GM21576 (cell line): Measurements from ENCODE around the gene LEO1.

ENCODE experiments used
- ATAC-seq: cut with Tn5 transposase; IDR thresholded peaks from one replicate; pipeline ENCODE4 v1.9.1; 2021; ENCODE audit warnings: mild to moderate bottlenecking, moderate library complexity; ENCODE audit not compliant: unreplicated experiment

The LEO1 gene

DNA sequence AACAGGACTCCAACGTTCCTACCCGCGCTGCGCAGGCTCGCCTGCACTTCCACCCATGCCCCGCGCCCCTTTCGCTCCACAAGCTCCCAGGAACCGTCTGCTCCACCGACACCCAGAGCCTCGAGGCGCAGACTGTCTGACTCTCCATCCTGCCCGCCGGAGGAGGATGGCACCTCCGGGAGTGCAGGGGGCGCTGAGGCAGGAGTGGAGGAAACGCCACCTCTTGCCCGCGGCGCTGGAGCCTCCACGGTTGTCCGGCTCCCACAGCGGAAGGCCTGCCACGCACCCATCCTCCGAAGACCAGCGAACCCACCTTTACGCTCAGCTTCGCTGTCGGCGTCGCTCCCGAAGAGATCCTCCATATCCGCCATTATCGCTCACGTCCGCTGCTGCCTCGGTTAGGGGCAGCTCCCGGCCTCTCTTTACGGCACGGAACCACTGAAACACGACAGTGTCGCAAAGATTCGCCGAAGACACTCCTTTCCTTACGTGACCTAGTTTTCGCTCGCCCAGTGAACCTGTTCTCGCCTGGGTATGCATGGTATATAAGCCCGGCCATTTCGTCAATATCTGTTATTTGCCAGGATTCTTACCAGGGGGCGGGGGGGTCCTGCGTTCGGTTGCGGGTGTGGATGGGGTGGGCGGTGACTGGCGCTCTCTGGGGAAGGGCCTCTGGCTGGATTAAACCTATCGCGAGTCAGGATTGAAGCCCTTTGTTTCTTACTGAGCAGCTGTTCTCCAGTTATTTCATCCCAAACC, at the start of gene LEO1:
TSS of gene LEO1 (minus strand) at position 404 of the 759 bp plus-strand sequence. CDS start at position 371, 33 bp downstream.
- peak; percentile 81 for ATAC-seq

DNA sequence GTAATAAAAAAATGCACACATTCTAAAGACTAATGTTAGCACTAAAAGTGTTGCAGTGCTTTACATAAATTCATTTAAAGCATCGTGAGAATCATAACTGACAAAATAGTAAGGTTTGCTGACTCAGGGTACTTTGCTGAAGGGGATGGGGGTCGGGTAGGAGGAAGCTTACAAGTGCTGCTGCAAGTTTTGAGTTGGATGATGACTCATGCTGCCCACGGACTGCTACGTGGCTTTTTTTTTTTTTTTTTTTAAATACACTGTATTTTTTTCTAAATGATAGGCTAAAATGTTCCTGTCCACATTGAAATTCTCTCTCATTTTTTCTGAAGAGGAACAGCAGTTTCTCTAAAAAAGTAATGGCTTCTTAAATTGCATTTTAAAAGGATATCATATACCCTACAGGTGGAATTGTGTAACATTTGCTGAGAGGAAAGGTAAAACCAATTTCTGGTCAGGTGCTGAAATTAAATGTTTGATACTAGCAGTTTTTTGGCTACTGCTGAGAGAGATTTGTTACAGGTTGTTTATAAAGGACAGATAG, 49.6 kb upstream of the LEO1 start:
- no peak for ATAC-seq

DNA sequence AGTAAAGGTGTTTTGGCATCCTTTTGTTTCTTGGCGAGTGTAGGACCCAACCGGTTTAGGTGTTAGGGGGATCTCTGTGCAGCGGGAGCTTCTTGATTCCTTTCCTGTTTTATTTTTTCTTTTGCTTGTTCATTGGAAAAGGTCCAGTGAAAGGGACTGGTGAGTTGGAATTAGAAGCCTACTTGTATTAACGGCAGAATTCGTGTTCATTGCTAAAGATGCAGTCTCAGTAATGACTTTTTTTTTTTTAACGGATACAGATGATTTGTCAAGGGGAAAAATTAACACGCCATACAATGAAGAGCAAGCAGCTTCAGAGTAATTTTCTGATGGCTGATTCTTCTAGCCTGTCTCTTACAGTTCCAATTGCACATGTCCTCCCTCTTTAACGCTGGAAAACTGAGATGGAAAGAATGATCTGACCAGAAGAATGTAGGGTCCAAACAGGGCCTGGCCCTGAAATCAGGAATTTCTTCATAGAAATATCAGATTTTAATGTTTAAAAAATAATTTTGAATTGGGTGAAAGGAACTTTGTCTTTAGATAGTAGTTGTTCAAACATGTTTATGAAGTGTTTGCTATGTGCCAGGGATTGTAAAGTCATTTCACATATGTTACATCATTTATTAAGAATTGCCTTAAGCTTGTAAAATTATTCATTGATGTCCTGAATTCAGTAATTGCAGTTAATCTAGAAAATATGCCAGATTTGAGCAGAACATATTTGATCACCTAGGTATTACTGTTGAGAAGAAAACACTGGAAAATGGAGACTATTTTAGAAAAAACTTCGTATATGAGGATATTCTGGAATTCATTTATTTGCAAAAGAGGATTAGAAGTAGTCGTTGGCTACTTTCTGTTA, 48.9 kb upstream of the LEO1 start:
- no peak for ATAC-seq

DNA sequence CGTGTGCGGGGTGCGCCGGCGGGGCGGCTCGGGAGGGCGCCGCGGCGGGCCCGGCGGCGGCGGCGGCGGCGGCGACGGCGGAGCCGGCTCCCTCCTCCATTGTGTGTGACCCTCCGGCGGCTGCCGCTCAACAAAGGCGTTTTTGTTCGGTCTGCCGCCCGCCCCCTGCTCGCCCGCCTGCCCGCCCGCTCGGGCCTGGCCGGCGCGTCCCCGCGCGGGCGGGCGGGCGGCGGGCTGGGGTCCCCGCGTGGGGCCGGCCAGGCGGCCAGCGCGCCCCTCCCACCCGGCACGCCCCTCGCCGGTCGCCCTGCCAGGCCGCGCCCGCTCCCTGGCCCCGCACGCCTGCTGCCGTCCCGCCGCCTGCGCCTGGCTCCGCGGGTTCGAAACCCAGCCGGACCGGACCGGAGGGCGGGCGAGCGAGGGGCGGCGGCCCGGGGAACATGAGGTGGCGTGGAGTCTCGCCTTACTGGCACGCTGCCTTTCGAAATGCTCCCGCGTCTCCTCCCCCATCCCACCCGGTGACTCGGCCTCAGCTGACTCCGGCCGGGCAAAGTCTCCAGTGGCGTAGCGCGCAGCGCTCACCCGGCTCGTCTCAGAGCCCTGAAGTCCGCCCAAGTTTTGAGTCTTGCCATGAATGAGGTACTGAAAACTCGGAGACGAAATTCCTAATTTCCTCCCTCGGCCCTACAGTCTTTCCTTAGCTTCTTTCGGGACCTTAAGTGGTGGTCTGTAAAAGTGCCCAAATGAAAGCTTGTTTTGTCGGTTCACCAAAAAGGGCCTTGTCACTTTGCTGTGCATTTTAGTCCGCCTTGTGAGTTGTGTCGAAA, 48.0 kb upstream of the LEO1 start:
- peak; percentile 42 for ATAC-seq

DNA sequence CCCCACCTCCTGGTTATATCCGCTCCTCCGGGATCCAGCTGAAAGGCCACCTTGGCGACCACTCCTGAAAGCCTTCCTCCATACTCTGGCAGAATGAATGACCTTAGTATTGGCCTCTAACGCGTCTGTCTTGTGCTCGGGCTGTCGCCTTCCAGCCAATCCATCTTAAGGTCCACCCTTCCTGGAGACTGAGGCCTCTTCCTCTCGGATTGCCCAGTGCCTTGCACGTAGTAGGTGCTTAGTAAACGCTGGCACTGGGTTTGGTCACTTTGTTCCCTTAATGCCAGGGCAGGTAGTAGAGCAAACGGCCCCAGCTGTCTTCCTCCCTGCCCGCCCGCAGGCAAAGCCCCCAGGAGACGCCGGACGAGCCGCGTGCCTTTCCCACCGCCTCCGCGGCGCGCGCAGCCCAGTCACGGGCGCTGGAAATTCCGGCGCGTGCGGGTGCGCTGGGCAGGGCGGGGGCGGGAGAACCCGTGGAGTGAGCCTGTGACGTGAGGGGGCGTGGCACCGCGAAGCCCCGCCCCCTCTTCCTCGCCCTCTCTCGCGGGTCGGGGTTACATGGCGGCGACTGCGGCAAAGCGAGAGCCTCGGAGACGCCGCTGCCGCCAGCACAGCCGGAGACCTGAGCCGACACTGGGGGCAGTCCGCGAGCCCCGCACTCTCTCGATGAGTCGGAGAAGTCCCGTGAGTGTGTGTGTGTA, 47.3 kb upstream of the LEO1 start, which contains the start of gene MAPK6:
TSS of gene MAPK6 (plus strand) at position 527 of the 701 bp plus-strand sequence. CDS start 27,242 bp downstream, outside the sequence.
- peak; percentile 58 for ATAC-seq

DNA sequence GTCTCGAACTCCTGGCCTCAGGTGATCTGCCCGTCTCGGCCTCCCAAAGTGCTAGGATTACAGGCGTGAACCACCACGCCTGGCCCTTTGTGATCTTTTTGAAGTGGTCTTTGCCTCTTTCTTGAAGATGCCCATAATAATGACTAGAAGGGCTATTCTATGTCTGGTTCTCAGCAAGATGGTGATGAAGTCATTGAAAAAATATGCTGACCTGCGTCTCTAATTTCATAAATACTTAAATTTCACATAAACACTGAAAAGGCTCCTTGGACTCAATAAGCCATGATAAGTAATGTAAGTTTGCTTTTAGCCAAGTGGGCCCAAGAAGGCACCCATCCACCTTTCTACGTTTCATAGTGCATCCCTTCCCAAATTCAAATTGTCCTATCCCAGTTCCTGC, 46.7 kb upstream of the LEO1 start:
- ATAC-seq = no peak

DNA sequence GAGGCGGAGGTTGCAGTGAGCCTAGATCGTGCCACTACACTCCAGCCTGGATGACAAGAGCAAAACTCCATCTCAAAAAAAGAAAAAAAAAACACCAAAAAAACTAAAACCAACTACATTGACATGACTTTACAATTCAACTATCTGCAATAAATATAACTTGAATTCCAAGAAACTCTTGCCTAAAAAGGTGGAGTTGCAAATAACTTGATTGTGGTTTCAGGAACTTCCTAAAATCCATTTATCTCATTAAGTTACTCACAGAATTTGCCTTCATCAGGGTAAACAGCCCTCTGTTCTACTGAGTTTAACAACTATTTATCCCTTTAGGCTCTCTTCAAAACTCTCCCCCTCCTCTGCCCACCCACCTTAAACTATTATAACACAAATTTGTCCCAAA, 44.7 kb upstream of the LEO1 start:
- no peak for ATAC-seq

DNA sequence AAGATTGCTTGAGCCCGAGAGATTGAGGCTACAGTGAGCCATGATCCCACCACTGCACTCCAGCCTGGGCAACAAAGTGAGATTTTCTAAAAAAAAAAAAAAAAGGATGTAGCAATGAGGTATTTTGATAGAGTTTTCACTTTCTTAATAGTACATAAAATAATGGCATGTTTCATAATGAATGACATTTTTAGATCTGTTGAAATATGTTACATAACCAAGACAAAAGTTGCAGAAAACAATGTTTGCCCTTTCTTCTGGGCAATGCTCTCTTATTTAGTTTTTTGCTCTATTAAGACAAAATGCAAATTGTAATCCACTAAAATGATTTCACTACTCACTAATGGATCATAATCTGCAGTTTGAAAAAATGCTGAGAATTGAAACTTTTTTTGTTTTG, 43.0 kb upstream of the LEO1 start:
- no peak for ATAC-seq

DNA sequence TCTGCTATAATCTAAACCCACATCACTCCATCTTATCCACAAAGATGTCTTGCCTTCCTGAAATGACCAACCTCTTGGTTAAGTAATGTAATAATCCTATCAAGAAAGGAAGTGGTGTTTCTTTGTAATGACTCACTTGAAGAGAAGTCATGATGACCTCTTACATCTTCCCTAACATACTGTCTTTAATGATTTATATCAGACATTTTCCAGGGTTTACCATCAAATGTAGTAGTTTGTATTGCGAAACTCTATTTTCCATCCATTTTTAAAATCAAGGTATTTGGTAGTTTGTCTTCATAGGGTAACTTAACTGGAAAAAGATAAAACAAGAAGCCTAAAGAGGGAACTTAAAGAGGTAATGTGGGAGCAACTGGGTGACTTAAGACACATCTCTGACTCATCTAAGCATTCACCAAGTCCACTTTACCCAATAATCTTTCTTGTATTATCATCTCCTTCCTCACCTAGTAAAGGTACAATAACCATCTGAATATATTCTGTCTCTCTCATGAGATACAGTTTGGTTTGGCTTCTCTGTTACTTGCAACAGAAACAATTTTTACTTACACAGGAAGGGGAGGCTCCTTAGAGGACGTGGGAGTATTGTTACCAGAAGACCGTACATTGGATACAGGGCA, 41.7 kb upstream of the LEO1 start:
- ATAC-seq = no peak

DNA sequence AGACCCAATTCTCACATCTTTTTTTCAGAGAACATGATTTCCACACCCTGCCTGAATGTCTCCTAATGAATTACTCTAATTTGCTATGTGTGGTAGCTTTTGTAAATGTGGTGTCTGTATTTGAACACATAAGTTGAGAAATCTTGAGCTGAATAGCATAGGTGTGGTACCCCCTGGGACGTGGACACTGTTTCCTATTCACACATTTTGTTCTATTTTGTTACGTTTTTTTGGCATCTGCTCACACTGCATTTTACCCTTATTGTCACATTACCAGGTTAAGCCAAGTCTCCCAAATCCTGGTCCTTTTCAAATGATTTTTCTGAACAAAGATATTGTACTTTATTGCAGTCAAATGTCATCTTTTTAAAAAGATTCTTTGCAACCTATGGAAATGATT, 40.6 kb upstream of the LEO1 start:
- ATAC-seq = no peak

DNA sequence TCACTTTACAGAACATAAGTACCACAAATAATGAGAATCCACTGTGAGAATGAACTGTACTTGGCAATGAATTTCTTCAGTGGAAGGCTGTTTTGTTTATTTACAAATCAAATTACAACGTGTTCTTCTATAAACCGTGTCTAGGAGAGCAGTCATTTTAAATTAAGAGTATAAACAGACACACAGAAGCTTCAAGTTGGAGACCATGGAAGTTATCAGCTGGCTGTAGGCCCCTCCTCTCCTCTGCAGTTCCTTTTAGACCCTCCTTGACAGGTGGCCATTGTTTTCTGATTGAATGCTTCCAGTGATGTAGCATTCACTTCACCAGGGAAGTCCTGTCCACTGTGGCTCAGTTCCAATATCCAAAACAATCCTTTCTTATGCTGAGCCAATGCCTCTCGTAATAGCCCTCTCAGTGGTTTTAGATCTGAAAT, 40.1 kb upstream of the LEO1 start:
- ATAC-seq = no peak

DNA sequence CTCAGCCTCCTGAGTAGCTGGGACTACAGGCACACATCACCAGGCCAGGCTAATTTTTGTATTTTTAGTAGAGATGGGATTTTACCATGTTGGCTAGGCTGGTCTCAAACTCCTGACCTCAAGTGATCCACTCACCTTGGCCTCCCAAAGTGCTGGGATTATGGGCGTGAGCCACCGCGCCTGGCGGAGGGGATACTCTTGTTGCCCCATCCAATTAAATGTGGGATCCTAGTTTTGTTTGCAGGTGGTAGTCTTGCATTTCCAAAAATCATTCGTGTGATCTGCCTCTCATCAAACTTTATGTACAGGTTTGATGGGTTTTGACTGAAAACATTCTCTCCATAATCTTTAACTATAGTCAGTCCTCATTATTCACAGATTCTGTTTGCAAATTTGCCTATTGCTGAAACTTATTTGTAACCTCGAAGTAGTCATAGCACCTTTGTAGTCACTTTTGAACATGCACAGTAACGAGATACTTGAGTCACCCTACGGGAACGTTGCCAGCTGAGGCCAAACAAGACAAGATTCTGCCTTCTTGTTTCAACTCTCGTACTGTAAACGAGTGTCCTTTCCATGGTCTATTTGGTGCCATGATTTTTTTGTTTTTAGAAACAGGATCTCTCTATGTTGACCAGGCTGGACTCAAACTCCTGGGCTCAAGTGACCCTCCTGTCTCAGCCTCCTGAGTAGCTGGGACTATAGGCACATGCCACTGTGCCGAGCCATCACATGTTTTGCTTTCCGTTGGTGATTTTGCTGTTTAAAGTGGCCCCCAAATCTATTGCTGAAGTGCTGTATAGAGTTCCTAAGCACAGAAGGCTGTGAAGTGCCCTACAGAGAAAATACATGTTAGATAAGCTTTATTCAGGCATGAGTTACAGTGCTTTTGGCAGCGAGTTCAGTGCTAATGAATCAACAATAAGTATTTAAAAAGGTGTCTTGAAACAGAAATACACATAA, 39.3 kb upstream of the LEO1 start:
- no peak for ATAC-seq

DNA sequence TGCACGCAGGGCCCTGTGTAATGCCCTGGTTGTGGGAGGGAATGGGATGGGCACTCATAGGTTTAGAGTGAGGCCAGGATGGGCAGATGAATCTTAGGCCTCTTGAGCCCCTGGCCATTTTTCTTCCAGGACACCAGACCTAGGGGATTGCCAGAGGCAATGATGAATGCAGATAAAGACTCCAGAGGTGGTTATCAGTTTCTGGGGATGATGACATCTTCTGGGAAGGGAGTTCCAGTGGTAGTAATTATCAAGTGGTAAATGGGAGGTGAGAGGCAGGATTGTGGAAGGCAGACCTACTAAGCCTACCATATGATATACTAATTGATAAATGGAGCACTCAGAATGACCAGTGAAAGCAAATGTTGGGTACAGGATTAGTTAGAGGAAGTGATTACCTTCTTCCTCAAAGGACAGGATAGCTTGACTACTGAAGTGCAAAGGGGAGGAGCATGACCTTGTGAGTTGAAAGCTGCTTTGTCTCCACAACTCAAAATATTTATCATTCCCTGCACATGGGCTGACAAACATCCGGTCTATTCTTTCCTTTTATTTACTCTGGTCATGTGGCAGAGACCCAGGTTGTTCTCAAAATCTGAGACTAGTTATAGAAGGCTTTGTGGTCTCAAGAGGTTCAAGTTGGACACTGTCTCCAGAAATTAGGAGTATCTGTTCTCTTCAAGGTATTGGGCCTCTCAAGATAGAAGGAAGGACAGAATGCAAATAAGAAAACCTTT, 37.3 kb upstream of the LEO1 start:
- ATAC-seq = no peak

DNA sequence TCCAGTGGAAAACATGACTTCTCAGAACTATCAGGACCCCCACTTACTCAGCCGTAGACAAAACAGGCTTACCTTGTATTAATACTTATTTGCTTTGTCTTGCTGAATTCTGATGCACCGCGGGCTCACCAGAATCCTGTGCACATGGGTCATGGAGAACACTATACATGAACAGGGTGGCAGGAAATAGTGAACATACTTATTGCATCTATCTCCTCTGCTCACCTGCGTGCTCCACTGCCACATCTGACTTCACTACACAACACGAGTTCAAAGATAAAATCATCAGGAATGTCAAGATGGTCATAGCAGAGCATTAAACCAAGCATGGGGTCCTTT, 36.8 kb upstream of the LEO1 start:
- no peak for ATAC-seq

DNA sequence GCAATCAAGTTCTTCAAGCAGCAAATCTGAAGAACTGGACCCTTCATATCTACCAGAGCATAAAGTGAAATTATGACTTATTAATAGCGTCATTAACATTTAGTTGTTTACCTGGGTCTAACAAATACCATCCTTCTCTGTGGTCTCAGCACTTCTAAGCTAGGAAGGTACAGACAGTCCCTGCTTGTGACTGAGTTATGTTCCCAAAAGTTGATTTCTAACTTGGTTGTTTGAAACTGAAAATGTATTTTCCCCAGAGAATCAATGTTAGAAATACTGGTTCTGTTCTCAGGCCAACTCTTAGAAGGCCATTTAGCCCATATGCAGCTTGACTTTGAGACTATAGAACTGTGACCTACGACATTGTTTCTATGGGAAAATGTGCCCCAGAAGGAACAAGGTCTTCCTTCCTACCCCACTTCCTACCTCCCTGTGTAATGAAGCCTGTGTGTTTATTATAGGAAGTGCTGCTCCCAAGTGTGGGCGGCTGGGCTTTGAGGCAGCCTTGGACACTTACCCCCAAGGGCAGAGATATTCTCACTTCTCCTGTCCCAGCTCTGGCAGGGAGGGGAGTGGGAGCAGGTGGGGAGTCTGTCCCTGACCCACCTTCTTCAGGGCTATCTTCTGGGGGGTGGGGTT, 35.2 kb upstream of the LEO1 start:
- peak; percentile 27 for ATAC-seq

DNA sequence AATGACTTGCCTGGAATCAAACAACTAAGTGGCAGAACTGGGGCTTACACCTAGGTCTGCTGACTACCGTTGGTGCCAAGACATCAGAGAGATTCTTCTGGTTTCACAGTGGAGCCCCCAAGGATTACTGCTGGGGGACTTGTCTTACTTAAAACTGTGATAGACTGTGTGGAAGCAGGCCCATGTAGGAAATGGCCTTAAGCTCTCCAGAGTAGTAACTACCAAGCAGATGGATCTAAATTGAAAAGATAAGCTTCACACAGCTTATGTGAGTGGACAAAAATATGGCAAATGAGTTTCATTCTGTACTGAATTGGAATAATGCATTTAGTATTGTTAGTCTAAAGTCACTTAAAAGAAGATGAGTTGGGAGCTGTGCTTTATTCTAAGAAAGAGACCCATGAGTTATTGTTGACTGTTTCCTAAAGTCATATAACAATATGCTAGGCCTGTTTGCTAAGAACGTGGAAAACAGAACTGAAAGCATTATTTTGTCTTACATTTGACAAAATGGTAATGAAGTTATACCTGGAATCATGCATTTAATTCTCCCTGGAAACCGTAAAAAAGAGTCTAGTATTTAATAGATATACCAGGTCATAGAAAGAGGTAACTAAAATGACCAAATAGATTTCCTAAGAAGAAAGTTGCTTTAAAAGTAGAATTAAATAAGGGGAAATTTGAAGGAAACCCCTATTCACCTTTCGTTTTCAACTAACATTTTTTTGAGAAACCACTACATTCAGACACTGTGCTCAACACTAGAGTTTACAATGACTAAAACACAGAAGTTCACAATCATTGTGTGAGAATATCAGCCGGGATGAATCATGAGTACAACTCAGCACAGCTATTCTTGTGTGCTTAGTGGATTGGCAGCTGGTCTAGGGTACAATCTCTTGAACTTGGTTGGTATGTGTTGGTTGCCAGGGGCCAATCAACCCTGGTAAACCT, 34.4 kb upstream of the LEO1 start:
- ATAC-seq = peak; percentile 67
